Measurements from ENCODE around the gene TRIM62. TPM values are rescaled to one million over a fixed set of nuclear protein-coding genes. Genes with fewer than 3 reads are reported as not detected.

The TRIM62 gene
- total RNA-seq, 2 donors from 2014 or later = 13.3 to 18.1 TPM

GRCh38 chr1:33155877-33156538 is 25.8 kb downstream of the TRIM62 start:
- no peaks in the 10 kb centered on the region for H3K9me3 ChIP-seq

DNA sequence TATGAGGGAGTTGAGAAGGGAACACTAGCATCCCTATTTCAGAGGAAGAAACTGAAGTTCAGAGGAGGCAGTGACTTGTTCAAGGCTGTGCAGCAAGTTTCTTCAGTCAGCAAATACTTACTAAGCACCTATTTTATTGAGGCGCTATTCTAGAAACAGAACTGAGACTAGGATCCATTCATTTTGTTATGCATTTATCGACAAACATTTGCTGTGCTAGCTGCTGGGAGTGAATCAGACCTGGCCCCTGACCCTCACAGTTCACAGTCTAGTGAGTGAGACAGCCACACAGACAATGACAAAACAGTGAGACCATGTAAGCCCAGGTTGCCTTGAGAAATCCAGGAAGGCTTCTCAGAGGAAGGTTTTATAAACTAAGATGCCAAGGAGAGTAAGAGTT is 28.2 kb downstream of the TRIM62 start:
- no peaks in the 10 kb centered on the region for H3K9me3 ChIP-seq
- DNase-seq (ENCODE audit: low spot score) = no peak
- H3K4me3 ChIP-seq = no peak overlapping the region
- no peaks in the 10 kb centered on the region for H3K27me3 ChIP-seq (replicated peaks; ENCODE audit: insufficient read depth)
- TF ChIP-seq, protein P1, sequence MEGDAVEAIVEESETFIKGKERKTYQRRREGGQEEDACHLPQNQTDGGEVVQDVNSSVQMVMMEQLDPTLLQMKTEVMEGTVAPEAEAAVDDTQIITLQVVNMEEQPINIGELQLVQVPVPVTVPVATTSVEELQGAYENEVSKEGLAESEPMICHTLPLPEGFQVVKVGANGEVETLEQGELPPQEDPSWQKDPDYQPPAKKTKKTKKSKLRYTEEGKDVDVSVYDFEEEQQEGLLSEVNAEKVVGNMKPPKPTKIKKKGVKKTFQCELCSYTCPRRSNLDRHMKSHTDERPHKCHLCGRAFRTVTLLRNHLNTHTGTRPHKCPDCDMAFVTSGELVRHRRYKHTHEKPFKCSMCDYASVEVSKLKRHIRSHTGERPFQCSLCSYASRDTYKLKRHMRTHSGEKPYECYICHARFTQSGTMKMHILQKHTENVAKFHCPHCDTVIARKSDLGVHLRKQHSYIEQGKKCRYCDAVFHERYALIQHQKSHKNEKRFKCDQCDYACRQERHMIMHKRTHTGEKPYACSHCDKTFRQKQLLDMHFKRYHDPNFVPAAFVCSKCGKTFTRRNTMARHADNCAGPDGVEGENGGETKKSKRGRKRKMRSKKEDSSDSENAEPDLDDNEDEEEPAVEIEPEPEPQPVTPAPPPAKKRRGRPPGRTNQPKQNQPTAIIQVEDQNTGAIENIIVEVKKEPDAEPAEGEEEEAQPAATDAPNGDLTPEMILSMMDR (IDR thresholded peaks at IDR 0.05) = no peak
- TF ChIP-seq POLR2AphosphoS5 (IDR thresholded peaks at IDR 0.05) (no peak), POLR2A (IDR thresholded peaks at IDR 0.05) (no peak)
- 93% methylated on average over 2 of the region's 2 CpGs for WGBS
- intact Hi-C loops (cut with DNase I) = no loop called here
- H3K4me1 ChIP-seq (replicated peaks) = peaks cover 19% of the 10 kb centered on the region
- peak overlapping the region; percentile 79 to 83 for H3K27ac ChIP-seq
- H3K36me3 ChIP-seq = no peaks in the 10 kb centered on the region

More at GRCh38 chr1:33155877-33156538, 25.8 kb downstream of the TRIM62 start:
- intact Hi-C loops (cut with DNase I) = no loop called here
- Histone ChIP-seq H3K4me3 (no peak overlapping the region), H3K4me1 (replicated peaks) (peaks cover 8% of the 10 kb centered on the region), H3K27ac (no peak overlapping the region), H3K27me3 (replicated peaks; ENCODE audit: insufficient read depth) (no peaks in the 10 kb centered on the region), H3K36me3 (no peaks in the 10 kb centered on the region)
- TF ChIP-seq POLR2A (IDR thresholded peaks at IDR 0.05) (no peak), POLR2AphosphoS5 (IDR thresholded peaks at IDR 0.05) (no peak)
- TF ChIP-seq, protein P1 (IDR thresholded peaks at IDR 0.05) = no peak
- WGBS = 69% methylated on average over 4 of the region's 4 CpGs
- DNase-seq (ENCODE audit: low spot score) = no peak

GRCh38 chr1:33152685-33153432 is 29.0 kb downstream of the TRIM62 start:
- H3K4me1 ChIP-seq (replicated peaks) = peaks cover 19% of the 10 kb centered on the region
- H3K27me3 ChIP-seq (replicated peaks; ENCODE audit: insufficient read depth) = no peaks in the 10 kb centered on the region
- WGBS = 50% methylated on average over 2 of the region's 2 CpGs
- intact Hi-C loops (cut with DNase I) = no loop called here
- H3K9me3 ChIP-seq = no peaks in the 10 kb centered on the region
- peak overlapping the region; percentile 79 to 83 for H3K27ac ChIP-seq
- TF ChIP-seq POLR2AphosphoS5 (IDR thresholded peaks at IDR 0.05) (peak; percentile 45), POLR2A (IDR thresholded peaks at IDR 0.05) (no peak)
- no peaks in the 10 kb centered on the region for H3K36me3 ChIP-seq
- no peak overlapping the region for H3K4me3 ChIP-seq
- peak; percentile 26 for DNase-seq (ENCODE audit: low spot score)

DNA sequence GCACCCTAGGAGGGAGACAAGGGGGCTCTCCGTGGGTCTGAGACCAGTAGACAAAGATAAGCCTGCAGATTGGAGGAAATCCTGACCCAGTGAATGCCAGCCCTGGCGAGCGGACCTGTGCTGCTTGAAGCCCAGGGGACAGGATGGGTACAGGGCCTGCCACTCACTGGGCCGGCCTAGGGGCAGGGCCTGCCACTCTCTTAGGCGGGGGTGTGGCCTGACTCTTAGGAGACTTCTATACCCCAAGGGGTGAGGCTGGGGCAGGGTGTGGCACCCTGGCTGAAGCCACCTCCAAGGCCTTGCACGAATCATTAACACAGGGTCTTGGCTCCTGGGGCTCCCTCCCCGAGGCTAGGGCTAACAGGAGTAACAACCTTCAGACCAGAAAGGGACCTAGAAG is 30.7 kb downstream of the TRIM62 start:
- Histone ChIP-seq H3K9me3 (no peaks in the 10 kb centered on the region), H3K4me1 (replicated peaks) (peaks cover 19% of the 10 kb centered on the region), H3K27ac (peak overlapping the region; percentile 79 to 83), H3K36me3 (no peaks in the 10 kb centered on the region), H3K4me3 (no peak overlapping the region), H3K27me3 (replicated peaks; ENCODE audit: insufficient read depth) (no peaks in the 10 kb centered on the region)
- WGBS = 68% methylated on average over 6 of the region's 7 CpGs
- intact Hi-C loops (cut with DNase I) = no loop called here
- DNase-seq (ENCODE audit: low spot score) = no peak
- no peak for TF ChIP-seq POLR2AphosphoS5 (IDR thresholded peaks at IDR 0.05)
- TF ChIP-seq POLR2A (IDR thresholded peaks at IDR 0.05) = no peak
- TF ChIP-seq, protein P1 (IDR thresholded peaks at IDR 0.05) = no peak

GRCh38 chr1:33150522-33150921 is 31.3 kb downstream of the TRIM62 start:
- H3K27ac ChIP-seq = peak overlapping the region; percentile 79 to 83
- H3K4me1 ChIP-seq (replicated peaks) = peaks cover 19% of the 10 kb centered on the region
- H3K27me3 ChIP-seq (replicated peaks; ENCODE audit: insufficient read depth) = no peaks in the 10 kb centered on the region
- H3K4me3 ChIP-seq = no peak overlapping the region
- H3K9me3 ChIP-seq = no peaks in the 10 kb centered on the region
- intact Hi-C loops (cut with DNase I) = no loop called here
- TF ChIP-seq, protein P1 (IDR thresholded peaks at IDR 0.05) = no peak
- TF ChIP-seq POLR2AphosphoS5 (IDR thresholded peaks at IDR 0.05) = no peak
- no peak for TF ChIP-seq POLR2A (IDR thresholded peaks at IDR 0.05)
- WGBS = 79% methylated on average over 4 of the region's 4 CpGs
- no peaks in the 10 kb centered on the region for H3K36me3 ChIP-seq
- no peak for DNase-seq (ENCODE audit: low spot score)
